ENCODE data around the gene ATP9B. TPM values are rescaled to one million over a fixed set of nuclear protein-coding genes. Genes with fewer than 3 reads are reported as not detected.

ATP9B gene
- total RNA-seq, 1 experiment from 2014 or later = 25.5 TPM

- Mint-ChIP-seq H3K9me3 (ENCODE audit: unreplicated experiment) (no peaks in the 10 kb centered on the region), H3K4me3 (ENCODE audit: unreplicated experiment) (no peak overlapping the region), H3K27ac (ENCODE audit: low read depth, unreplicated experiment) (no peak overlapping the region), H3K27me3 (ENCODE audit: insufficient read depth, unreplicated experiment) (no peaks in the 10 kb centered on the region), H3K36me3 (ENCODE audit: insufficient read depth, unreplicated experiment) (no peaks in the 10 kb centered on the region), H3K4me1 (ENCODE audit: insufficient read depth, unreplicated experiment) (no peaks in the 10 kb centered on the region)
- no TSS peak for BruUV-seq (replicated peaks)
- no peak for DNase-seq (ENCODE audit: unreplicated experiment)
- ChIA-PET CTCF (no interaction called here), POLR2A (no interaction called here)
- intact Hi-C loops (cut with micrococcal nuclease) = no loop called here
- no peak for TF ChIP-seq CTCF (IDR thresholded peaks at IDR 0.05; ENCODE audit: unreplicated experiment)
These were observed 128.3 kb downstream of the ATP9B start for GRCh38 chr18:79197531-79197930.

DNA sequence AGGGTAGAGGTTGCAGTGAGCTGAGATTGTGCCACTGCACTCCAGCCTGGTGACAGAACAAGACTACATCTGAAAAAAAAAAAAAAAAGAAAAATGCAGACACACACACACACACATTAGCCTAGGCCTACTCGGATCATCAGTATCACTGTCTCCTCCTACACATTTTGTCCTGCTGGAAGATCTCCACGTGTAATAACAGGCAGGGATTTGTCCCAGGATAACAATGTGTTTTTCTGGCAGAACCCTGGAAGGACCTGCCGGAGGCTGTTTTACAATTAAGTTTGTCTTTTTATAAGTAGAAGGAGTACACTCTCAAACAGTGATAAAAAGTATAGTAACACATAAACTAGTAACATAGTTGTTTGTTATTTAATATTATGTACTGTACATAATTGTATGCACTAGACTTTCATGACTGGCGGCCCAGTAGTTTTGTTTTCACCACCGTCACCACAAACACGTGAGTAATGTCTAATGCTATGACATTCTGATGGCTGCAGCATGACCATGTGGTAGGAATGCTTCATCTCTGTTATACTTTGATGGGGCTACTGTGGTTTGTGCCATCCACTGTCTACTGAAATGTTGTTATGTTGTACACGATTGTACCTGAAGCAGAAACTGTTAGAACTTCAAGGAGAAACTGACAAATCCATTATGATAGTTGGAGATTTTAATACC lies 130.6 kb downstream of the ATP9B start:
- Mint-ChIP-seq H3K4me1 (ENCODE audit: insufficient read depth, unreplicated experiment) (peaks cover 8% of the 10 kb centered on the region), H3K36me3 (ENCODE audit: insufficient read depth, unreplicated experiment) (no peaks in the 10 kb centered on the region), H3K4me3 (ENCODE audit: unreplicated experiment) (no peak overlapping the region), H3K27ac (ENCODE audit: low read depth, unreplicated experiment) (no peak overlapping the region), H3K27me3 (ENCODE audit: insufficient read depth, unreplicated experiment) (no peaks in the 10 kb centered on the region), H3K9me3 (ENCODE audit: unreplicated experiment) (no peaks in the 10 kb centered on the region)
- peak; percentile 20 for TF ChIP-seq CTCF (IDR thresholded peaks at IDR 0.05; ENCODE audit: unreplicated experiment)
- ChIA-PET POLR2A (no interaction called here), CTCF (interaction anchor here (0.5 to 0.7 kb wide), 4 partner anchors 17 to 108 kb away, joined by 3 read pairs; no protein-coding TSS in a partner anchor)
- DNase-seq (ENCODE audit: unreplicated experiment) = peak; percentile 13
- BruUV-seq (replicated peaks) = no TSS peak
- intact Hi-C loops (cut with micrococcal nuclease) = loop anchor here (5.0 kb wide), 2 partner anchors 47 to 213 kb away; no protein-coding TSS in a partner anchor

DNA sequence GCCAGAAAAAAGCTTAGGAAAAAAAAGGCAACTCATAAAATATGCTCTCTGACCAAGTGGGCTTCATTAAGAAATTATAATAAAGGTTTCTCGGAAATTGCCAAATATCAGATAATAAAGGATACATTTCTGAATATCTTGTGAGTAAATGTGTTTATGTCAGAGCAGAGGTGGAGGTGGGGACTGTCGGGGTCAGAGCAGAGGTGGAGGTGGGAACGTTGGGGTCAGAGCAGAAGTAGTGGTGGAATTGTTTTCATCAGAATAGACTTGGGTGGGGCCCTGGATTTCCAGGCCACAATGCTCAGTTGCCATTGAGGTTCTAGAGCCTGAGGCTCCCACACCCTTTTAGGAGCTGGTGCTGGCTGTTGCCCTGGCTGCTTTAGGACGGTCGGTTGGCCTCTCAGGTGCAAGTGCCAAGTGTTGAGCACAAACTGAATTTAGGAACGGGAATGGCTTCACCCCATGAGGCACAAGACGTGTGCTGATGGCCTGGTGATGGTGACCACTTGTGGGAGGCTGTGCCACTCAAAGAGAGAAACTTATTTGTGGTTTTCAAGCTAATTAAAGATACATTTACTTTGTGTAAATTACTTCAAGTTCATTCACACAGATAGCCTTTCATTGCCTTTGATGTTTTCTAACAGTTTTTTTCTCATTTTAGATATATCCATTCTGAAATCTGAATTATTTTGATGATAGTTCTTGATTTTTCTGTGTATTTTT lies 131.5 kb downstream of the ATP9B start:
- no peak overlapping the region for H3K4me3 Mint-ChIP-seq (ENCODE audit: unreplicated experiment)
- DNase-seq (ENCODE audit: unreplicated experiment) = peak; percentile 2
- no peak overlapping the region for H3K27ac Mint-ChIP-seq (ENCODE audit: low read depth, unreplicated experiment)
- no peaks in the 10 kb centered on the region for H3K9me3 Mint-ChIP-seq (ENCODE audit: unreplicated experiment)
- peaks cover 8% of the 10 kb centered on the region for H3K4me1 Mint-ChIP-seq (ENCODE audit: insufficient read depth, unreplicated experiment)
- ChIA-PET CTCF (interaction anchor here (0.5 to 0.7 kb wide), 2 partner anchors 16 to 106 kb away, joined by 3 read pairs; no protein-coding TSS in a partner anchor), POLR2A (interaction anchor here (0.6 kb wide), 1 partner anchor 1760 kb away, joined by 3 read pairs; no protein-coding TSS in a partner anchor)
- no peaks in the 10 kb centered on the region for H3K27me3 Mint-ChIP-seq (ENCODE audit: insufficient read depth, unreplicated experiment)
- intact Hi-C loops (cut with micrococcal nuclease) = loop anchor here (5.0 kb wide), 2 partner anchors 47 to 213 kb away; no protein-coding TSS in a partner anchor
- BruUV-seq (replicated peaks) = no TSS peak
- no peak for TF ChIP-seq CTCF (IDR thresholded peaks at IDR 0.05; ENCODE audit: unreplicated experiment)
- no peaks in the 10 kb centered on the region for H3K36me3 Mint-ChIP-seq (ENCODE audit: insufficient read depth, unreplicated experiment)

- TF ChIP-seq CTCF (IDR thresholded peaks at IDR 0.05; ENCODE audit: unreplicated experiment) = no peak
- H3K27me3 Mint-ChIP-seq (ENCODE audit: insufficient read depth, unreplicated experiment) = no peaks in the 10 kb centered on the region
- H3K36me3 Mint-ChIP-seq (ENCODE audit: insufficient read depth, unreplicated experiment) = peaks cover under 1% of the 10 kb centered on the region
- ChIA-PET CTCF (no interaction called here), POLR2A (no interaction called here)
- peak; percentile 71 for DNase-seq (ENCODE audit: unreplicated experiment)
- no peaks in the 10 kb centered on the region for H3K9me3 Mint-ChIP-seq (ENCODE audit: unreplicated experiment)
- intact Hi-C loops (cut with micrococcal nuclease) = loop anchor here (5.0 kb wide), 2 partner anchors 44 to 216 kb away; no protein-coding TSS in a partner anchor
- no TSS peak for BruUV-seq (replicated peaks)
- H3K27ac Mint-ChIP-seq (ENCODE audit: low read depth, unreplicated experiment) = no peak overlapping the region
- no peak overlapping the region for H3K4me3 Mint-ChIP-seq (ENCODE audit: unreplicated experiment)
- H3K4me1 Mint-ChIP-seq (ENCODE audit: insufficient read depth, unreplicated experiment) = peaks cover 8% of the 10 kb centered on the region
These were observed 133.9 kb downstream of the ATP9B start for GRCh38 chr18:79203017-79203605.
